Mucosa of descending colon (tissue), 3 donors: ENCODE results near the gene C12orf42. TPM values are rescaled to one million over a fixed set of nuclear protein-coding genes. Genes with fewer than 3 reads are reported as not detected.

ENCODE experiments used
- ATAC-seq: fragments of 200-7000 bp; cut with Tn5 transposase; one replicate; pipeline ENCODE4 v1.9.1; 2020; ENCODE audit warnings: mild to moderate bottlenecking, moderate library complexity
- DNase-seq, 3 donors: peaks; one replicate each; pipeline ENCODE4 v3.0.0-alpha.2; 2020
- H3K36me3 ChIP-seq: fragments of 200-600 bp; one replicate; pipeline ENCODE4 v1.8.0; 2021; ENCODE audit warnings: low read depth, mild to moderate bottlenecking
- H3K4me1 ChIP-seq: fragments of 200-600 bp; one replicate; pipeline ENCODE4 v1.8.0; 2021; ENCODE audit warnings: low read depth, mild to moderate bottlenecking
- H3K4me3 ChIP-seq: fragments of 200-600 bp; one replicate; pipeline ENCODE4 v1.8.0; 2021; ENCODE audit warnings: mild to moderate bottlenecking
- H3K9me3 ChIP-seq: fragments of 200-600 bp; one replicate; pipeline ENCODE4 v1.8.0; 2021; ENCODE audit warnings: mild to moderate bottlenecking
- CTCF ChIP-seq: fragments of 200-600 bp; IDR thresholded peaks from one replicate; pipeline ENCODE4 v1.8.0; 2022; ENCODE audit warnings: antibody characterized with exemption, mild to moderate bottlenecking
- intact Hi-C, 2 donors: fragments of 100-400 bp; cut with DNase I in 1 of 2; cut with micrococcal nuclease in 1 of 2; formaldehyde crosslinking; loops; one replicate each; pipeline versions ENCODE4 v1.11.0 to v1.11.1; 2022; cut with DNase I, micrococcal nuclease
- long read RNA-seq, 2 donors: library from polyadenylated mRNA; unstranded; transcript quantifications; one replicate each; pipeline ENCODE4 v2.0.0, GENCODE V29; 2019 to 2021
- total RNA-seq, 3 donors: library from RNA; stranded (reverse); fragmentation: NEBNext Ultra II Directional in 2 of 3; extraction: Animal tissue kit (Norgen Biotek cat#: 25700) in 2 of 3; gene quantifications; one replicate each; pipeline versions ENCODE4 v1.2.1 to v1.2.4, GENCODE V29; 2021 to 2023
- donor health status: DM: no; HTN: no; CAD: no; lungs with moderate emphysema.
- donor health status: DM: no; HTN: no; CAD: no.
- donor health status: DM: no; HTN: yes; CAD: no.

C12orf42 gene
- under 1 TPM in 1 of 3 donors, not detected in 2; 0.34 TPM for total RNA-seq
- long read RNA-seq, donor 1: 0 reads
- long read RNA-seq, donor 2: 0 reads

- H3K36me3 ChIP-seq: no peaks in the 10 kb centered on the region
- no peaks in the 10 kb centered on the region for H3K9me3 ChIP-seq
- intact Hi-C loops: no loop called here
- ATAC-seq (peak; percentile 84), DNase-seq (peak; percentile 45 to 75 (median 54))
- peaks cover 4% of the 10 kb centered on the region for H3K4me1 ChIP-seq
- no peak for TF ChIP-seq CTCF
- no peak within 1 kb of the TSS for H3K4me3 ChIP-seq
Measured at GRCh38 chr12:103495469-103496456, at the start of gene C12orf42. TSS of gene C12orf42 (minus strand) at chr12:103495968. CDS start at chr12:103478426, 17,542 bp downstream.

DNA sequence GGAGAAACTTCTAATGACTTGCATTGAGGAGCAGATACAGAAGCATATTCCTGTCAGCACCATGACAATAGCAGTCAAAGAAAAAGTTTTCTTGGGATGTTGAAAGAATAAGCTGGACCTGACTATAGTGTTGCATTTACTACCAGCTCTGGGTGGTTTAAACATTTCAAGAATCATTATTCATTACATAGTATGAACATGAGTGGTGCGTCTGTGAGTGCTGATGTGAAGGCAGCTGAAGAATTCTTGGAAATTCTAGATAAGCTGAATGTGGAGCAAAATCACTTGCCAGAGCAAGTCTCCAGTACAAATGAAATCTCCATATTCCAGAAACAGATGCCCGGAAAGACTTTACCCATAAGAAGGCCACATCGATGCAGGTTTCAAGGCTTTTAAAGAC, 46.3 kb upstream of the C12orf42 start:
- DNase-seq (no peak), ATAC-seq (no peak)
- Histone ChIP-seq H3K36me3 (no peaks in the 10 kb centered on the region), H3K4me3 (no peak overlapping the region), H3K4me1 (no peaks in the 10 kb centered on the region), H3K9me3 (no peaks in the 10 kb centered on the region)
- no peak for TF ChIP-seq CTCF
- intact Hi-C loops: no loop called here

DNA sequence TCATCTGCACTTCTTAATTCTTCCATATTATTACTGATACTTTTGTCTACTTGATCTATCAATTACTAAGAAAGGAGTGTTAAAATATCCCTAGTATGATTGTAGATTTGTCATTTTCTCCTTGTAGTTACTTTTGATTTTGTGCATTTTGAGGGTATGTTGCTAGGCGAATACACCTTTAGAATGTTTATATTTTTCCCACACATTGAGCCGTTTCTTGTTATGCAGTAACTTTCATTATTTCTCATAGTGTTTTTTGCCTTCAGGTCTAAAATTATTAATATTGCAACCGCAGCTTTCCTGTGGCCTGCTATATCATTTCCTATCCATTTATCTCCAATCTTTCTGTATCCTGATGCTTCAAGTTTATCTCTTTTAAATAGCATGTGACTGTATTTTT, 44.6 kb upstream of the C12orf42 start:
- intact Hi-C loops: no loop called here
- Histone ChIP-seq H3K4me1 (no peaks in the 10 kb centered on the region), H3K36me3 (no peaks in the 10 kb centered on the region), H3K4me3 (no peak overlapping the region), H3K9me3 (no peaks in the 10 kb centered on the region)
- DNase-seq (no peak), ATAC-seq (no peak)
- no peak for TF ChIP-seq CTCF

- Histone ChIP-seq H3K4me1 (no peaks in the 10 kb centered on the region), H3K4me3 (no peak overlapping the region), H3K36me3 (no peaks in the 10 kb centered on the region), H3K9me3 (no peaks in the 10 kb centered on the region)
- TF ChIP-seq CTCF: no peak
- ATAC-seq (no peak), DNase-seq (no peak)
- intact Hi-C loops: no loop called here
Measured at GRCh38 chr12:103538397-103538796, 42.6 kb upstream of the C12orf42 start.

DNA sequence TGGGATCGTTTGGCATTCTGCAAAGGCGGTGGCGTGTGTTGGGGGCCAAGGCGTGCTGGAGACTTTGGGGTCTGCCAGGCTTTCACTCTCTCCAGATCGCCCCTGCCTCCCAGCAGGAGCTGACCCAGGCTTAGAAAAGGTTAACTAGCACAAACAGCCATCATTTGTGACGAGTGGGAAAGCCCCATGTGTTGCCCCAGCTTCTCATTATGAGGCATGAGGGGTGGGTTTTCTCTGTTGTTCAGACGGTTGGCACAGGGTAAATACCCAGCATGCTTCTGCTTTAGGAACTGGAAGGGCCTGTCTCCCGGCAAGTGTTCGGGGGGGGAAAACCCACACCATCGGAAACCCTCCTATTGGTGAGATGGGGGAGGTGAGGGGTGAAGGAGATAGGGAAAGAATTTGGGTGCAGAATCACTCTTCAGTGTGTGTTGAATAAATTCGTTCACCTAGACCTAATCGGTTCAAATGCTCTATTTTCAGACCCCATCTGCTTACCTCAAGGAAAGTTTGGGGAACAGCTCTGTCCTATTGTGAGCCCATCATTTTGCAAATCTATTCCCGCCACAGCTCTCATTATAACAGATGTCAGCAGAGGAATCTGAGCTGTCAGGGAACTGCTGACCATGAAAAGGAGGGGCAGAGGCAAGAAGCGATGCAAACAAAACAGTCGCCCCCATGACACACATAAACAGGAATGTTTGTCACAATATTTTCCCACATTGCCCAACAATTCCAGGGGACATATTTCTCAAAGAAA, 34.7 kb upstream of the C12orf42 start:
- DNase-seq (no peak), ATAC-seq (no peak)
- intact Hi-C loops: no loop called here
- Histone ChIP-seq H3K36me3 (no peaks in the 10 kb centered on the region), H3K4me3 (no peak overlapping the region), H3K9me3 (no peaks in the 10 kb centered on the region), H3K4me1 (no peaks in the 10 kb centered on the region)
- TF ChIP-seq CTCF: no peak
